LNCaP clone FGC (cell line): Measurements from ENCODE around the gene BLNK.

ENCODE experiments used
- DNase-seq: peaks from one replicate; pipeline ENCODE4 v3.0.0-alpha.2; 2011; ENCODE audit warnings: low read depth
- H3K4me3 ChIP-seq: 2 replicates; pipeline ENCODE4 v1.5.1; 2011; ENCODE audit warnings: mild to moderate bottlenecking, low read depth, low read length, control low read depth
- TF ChIP-seq, protein P1 (sequence below): IDR thresholded peaks from 2 replicates; pipeline ENCODE4 v1.5.1; 2012; ENCODE audit warnings: mild to moderate bottlenecking; ENCODE audit not compliant: control insufficient read depth, insufficient read depth; ENCODE audit errors: extremely low read depth

BLNK gene

DNA sequence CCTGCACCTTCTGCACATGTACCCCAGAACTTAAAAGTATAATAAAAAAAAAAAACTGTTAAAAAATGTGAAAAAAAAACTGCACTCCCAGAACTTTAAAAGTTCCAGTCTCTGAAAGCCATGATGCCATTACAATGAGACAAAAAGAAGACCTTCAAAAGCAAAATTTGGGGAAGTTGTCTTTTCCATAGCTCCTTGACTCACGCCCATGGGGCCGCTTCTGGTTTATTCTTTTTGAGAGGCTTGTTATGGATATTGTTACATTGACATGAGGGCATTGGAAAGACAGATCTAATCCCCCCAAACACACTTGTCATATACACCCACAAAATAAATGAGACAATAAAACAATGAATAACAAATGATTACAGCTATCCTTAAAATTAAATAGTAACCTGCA is 798 bp downstream of the BLNK start:
- H3K4me3 ChIP-seq = peak overlapping the region; percentile 56
- DNase-seq = no peak
- TF ChIP-seq, protein P1, sequence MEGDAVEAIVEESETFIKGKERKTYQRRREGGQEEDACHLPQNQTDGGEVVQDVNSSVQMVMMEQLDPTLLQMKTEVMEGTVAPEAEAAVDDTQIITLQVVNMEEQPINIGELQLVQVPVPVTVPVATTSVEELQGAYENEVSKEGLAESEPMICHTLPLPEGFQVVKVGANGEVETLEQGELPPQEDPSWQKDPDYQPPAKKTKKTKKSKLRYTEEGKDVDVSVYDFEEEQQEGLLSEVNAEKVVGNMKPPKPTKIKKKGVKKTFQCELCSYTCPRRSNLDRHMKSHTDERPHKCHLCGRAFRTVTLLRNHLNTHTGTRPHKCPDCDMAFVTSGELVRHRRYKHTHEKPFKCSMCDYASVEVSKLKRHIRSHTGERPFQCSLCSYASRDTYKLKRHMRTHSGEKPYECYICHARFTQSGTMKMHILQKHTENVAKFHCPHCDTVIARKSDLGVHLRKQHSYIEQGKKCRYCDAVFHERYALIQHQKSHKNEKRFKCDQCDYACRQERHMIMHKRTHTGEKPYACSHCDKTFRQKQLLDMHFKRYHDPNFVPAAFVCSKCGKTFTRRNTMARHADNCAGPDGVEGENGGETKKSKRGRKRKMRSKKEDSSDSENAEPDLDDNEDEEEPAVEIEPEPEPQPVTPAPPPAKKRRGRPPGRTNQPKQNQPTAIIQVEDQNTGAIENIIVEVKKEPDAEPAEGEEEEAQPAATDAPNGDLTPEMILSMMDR = no peak

DNA sequence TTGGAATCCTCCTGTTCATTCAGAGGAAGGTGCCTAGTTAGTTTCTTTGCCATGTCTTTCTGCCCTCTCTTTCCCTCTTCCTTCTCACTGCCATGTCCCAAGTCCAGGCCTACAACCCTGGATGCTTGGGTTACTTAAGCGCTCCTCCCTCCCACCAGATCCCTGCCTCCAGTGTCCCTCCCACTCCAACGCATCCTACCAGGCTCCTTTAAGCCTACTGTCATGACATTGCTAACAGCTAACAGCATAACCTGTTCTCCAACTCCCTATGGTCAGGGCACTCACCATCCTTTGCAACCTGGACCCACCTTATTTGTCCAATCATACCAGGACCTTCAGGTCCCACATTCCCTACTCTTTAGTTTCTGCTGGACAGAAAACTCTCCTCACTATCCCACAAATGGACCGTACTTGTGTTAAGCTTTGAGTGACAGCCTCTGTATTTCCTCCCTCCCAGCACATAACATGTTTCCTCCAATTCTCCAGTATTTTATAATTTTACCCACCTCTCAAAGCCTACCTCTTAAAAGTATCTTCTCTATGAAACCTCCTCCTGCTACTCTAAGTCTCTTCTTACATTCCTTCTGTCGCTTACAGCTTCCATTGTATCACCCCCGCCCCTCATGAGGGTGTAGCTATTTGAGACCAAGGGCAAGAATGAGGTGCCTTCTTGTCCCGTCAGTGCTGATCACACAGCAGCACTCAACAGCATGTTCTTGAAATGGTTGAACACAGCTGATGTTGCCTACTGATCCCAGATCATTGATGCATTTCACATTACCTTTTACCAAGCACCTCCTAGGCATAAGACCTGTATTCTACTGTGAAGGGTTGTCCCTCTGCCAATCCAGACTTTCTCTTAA is 1.7 kb downstream of the BLNK start:
- DNase-seq = no peak
- TF ChIP-seq, protein P1 = no peak
- peak overlapping the region; percentile 56 for H3K4me3 ChIP-seq

DNA sequence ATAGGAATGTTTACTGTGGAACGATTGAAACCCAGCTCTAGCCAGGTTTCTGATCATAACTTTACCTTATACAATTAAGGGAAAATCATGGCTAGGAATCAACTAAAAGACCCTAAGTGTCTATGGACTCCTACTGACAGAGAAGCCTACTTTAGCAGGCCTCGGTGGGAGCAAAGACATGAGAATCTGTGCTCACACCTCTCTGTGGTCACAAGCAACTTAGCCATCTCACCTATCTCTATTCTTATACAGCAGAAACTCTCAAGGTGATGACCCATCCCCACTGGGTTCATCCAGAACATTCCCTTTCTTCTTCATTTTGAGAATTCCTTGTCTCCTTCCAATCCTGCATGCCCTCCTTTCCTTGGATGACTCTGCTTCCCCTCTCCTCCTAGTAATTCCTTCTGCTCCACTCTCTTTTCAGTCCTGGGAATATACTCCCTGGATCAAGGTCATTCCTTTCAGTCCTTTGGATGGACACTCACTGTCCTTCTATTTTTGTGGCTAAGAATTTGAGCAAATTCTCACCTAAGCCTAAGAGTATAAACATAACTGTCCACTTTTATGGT is 2.9 kb downstream of the BLNK start:
- TF ChIP-seq, protein P1 = no peak

DNA sequence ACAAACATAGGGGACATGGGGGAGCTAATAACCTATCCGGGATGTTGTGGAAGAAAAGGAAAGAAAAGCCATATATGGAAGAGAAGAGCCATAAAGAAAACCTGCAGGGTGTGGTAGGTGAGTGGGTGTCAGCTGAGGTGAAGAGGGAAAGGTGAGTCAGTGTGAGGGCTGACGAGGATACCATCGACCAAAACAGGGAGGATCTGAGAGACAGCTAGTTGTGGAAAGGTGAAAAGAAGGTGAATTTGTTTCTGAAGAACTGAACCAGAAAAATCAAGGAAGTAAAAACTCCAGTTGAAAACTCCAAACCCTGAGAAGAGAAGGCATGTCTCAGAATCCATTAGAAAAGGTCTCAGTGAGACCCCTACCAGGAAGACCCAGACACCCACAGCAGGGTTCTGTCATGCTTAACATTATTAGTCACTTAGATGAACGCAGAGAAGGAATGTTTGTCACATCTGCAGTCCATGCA is 4.1 kb downstream of the BLNK start:
- H3K4me3 ChIP-seq = no peak overlapping the region
- DNase-seq = no peak
- TF ChIP-seq, protein P1 = no peak

More for the DNA sequence above, 2.9 kb downstream of the BLNK start:
- no peak for DNase-seq
- no peak overlapping the region for H3K4me3 ChIP-seq

DNA sequence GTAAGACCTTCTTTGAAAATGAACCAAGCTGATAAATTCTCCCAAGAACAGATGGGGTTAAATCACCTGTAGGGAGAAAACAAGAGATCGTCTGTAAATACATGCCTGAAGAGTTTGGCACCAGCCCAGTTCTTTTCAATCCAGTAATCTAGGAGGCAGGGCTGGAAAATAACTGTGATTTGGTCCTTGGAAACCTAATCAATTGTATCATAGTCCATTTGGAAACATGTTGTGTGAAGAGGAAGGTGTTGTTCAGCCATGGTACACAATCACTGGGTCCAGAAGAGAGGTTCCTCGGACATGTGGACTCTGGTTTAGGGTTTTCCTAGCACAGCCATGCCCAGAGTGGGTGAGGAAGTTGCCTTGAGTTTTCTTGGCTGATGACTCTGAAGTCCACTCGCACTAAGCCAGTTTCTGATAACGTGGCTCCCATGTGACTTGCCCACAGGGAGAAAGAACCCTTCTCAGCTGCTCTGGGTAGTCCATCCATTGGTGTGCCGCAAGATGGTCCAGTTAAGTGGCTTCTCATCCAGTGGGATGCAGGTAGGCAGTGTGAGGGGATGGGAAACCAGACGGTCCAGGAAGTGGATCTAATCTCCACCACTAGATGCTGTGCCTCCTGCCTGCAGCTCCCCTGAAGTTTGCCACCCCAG is 5.1 kb downstream of the BLNK start:
- no peak for DNase-seq
- H3K4me3 ChIP-seq = no peak overlapping the region
- TF ChIP-seq, protein P1 = no peak

DNA sequence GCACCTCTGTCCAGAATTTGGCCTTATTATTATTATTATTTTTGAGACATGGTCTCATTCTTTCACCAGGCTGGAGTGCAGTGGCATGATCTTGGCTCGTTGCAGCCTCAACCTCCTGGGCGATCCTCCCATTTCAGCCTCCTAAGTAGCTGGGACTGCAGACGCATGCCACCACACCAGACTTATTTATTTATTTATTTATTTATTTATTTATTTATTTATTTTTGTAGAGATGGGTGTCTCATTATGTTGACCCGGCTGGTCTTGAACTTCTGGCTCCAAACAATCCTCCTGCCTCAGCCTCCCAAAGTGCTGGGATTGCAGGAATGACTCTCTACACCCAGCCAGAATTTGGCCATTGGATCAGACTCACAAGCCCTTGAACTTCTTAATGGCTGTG is 6.4 kb downstream of the BLNK start:
- no peak overlapping the region for H3K4me3 ChIP-seq
- TF ChIP-seq, protein P1 = no peak
- no peak for DNase-seq
